GM13976 (cell line): ENCODE measurements around the gene MAN1C1.

Experiments used
- DNase-seq: peaks from one replicate; pipeline ENCODE4 v3.0.0; 2012; ENCODE audit warnings: low spot score
- CTCF ChIP-seq: IDR thresholded peaks from 2 replicates; pipeline ENCODE4 v1.5.1; 2012; ENCODE audit warnings: borderline replicate concordance, mild to moderate bottlenecking; ENCODE audit not compliant: insufficient read depth; ENCODE audit errors: extremely low read depth, missing control alignments, control extremely low read depth
- in situ Hi-C: fragments of 300-500 bp; cut with MboI; formaldehyde crosslinking; loops from one replicate; pipeline ENCODE4 v1.12.0; 2022; ENCODE audit warnings: low sequenced_read_pairs, mixed read lengths, inconsistent platforms; ENCODE audit not compliant: unreplicated experiment

Gene MAN1C1

DNA sequence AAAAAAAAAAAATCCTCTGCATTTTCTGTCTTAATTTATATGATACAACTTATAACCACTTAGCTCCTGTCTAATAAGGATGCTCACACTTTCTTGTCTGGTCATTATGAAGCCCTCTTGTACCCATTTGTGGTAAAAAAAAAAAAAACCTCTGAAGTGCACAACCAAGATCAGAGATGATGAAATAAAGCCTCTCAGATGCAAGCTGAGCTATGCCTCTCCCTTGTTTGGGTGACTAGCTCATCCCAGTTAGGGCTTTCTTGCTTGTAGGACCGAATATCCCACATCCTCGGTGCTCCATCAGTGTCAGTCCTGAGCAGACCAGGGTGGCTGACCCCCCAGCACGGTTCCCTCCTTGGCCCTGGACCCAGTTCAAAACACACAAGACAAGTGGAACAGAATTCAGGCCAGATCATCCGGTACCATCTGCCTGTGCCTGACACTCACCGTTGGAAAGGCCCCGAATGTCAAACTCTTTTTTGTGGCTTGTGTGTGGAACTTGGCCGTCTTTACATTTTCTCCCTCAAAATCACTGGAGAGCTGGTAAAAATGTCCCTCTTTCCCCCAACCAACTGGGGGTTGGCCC, 177.1 kb downstream of the MAN1C1 start:
- no peak for DNase-seq
- no peak for TF ChIP-seq CTCF
- in situ Hi-C loops, result no loop called here

DNA sequence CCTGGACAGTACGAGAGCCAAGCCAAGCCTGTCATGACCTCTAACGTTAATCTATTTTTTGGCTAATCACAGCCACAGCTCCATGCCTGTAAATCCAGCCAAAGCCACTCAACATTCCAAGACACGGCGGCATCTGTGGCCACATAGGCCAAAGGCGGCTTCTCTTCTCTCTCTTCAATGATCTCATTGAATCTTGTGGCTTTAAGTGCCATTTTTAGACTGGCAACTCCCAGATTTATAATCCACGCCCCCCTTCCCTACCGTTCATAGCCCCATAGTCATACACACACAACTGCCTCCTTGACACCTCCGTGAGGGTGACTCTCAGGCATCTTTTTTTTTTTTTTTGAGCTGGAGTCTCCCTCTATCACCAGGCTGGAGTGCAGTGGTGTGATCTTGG, 177.7 kb downstream of the MAN1C1 start:
- TF ChIP-seq CTCF, result no peak
- DNase-seq, result no peak
- in situ Hi-C loops, result no loop called here

DNA sequence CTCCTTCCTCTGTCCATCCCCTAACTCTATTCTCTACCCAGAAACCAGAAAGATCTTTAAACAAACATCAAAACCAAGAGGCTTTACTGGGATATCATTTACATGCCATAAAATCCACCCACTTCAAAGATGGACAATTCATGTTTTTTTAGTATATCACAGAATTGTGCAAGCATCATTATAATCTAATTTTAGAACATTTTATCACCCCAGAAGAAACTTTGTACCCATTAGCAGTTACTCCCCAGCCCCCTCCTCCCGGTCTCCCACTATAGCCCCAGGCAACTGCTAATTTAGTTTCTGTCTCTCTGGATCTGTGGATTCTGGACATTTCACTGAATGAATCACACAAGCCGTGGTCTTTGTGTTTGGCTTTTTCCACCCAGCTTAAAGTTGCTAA, 178.6 kb downstream of the MAN1C1 start:
- in situ Hi-C loops, result no loop called here
- DNase-seq, result no peak
- TF ChIP-seq CTCF, result no peak

GRCh38 chr1:25795946-25796810, 179.6 kb downstream of the MAN1C1 start:
- no peak for TF ChIP-seq CTCF
- no peak for DNase-seq
- in situ Hi-C loops, result no loop called here

DNA sequence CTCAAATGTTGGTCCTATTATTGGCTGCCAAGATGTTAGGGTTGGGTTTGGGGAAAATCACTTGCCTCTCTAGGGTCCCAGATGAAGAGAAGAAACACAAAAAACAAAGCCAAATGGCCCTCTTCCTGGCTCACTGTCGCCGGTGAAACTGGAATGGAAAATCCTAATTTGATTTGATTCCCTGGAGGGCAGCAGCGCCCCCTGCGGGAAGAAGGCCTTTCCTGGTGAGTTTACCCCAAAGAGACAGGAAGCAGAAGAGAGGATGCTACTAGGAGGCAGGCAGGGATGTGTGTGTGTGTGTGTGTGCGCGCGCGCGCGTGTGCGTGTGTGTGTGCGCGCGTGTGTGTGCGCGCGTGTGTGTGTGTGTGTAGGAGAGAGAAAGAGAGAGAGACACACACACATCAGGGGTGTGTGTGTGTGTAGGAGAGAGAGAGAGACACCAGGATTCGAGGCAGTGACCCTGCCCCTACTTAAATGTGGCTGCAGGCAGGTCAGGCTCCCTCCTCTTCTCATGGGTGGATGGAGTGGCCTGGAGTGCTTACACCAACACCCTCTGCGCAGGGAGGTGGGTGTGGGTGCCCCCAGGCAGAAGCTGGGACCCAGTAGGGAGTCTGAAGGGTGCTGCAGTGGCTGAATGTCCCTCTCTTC, 180.3 kb downstream of the MAN1C1 start:
- TF ChIP-seq CTCF, result peak; percentile 83
- DNase-seq, result peak; percentile 76
- in situ Hi-C loops, result no loop called here

DNA sequence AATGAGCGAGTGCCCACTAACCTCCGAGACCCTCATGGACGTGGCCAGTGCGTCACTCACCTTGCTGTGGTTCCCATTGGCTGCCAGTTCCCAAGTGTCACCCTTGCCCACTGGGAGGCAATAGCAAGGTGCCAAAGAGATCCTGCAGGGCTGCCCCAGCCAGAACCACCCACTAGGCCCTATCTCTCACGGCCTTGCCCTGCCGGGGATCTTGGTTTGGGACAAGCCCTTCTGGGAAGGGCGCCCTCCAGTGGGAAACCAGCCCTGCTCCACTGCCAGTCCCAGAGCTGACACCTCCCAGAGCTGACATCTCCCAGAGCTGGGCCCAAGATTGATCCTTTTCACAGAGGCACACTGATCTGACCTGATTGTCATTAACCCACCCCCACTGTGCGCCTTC, 181.3 kb downstream of the MAN1C1 start:
- TF ChIP-seq CTCF, result no peak
- in situ Hi-C loops, result no loop called here
- no peak for DNase-seq
